ENCODE results near the gene TEX48. TPM values are rescaled to one million over a fixed set of nuclear protein-coding genes. Genes with fewer than 3 reads are reported as not detected.

Gene TEX48
- total RNA-seq, 1 donor from 2014 or later = not detected

GRCh38 chr9:114621975-114622609, 59.9 kb downstream of the TEX48 start:
- DNase-seq (ENCODE audit: low spot score) = no peak
- Mint-ChIP-seq H3K4me1 (no peaks in the 10 kb centered on the region), H3K27me3 (ENCODE audit: insufficient read depth, low read depth) (no peaks in the 10 kb centered on the region), H3K9me3 (no peaks in the 10 kb centered on the region), H3K4me3 (no peak overlapping the region), H3K27ac (no peak overlapping the region), H3K36me3 (no peaks in the 10 kb centered on the region)
- H3K4me3 ChIP-seq = no peak overlapping the region
- H2AFZ ChIP-seq (replicated peaks) = no peak overlapping the region
- H3K4me2 ChIP-seq = no peak overlapping the region
- no peaks in the 10 kb centered on the region for H3F3A ChIP-seq (ENCODE audit: low read depth)
- TF ChIP-seq EZH2phosphoT487 (IDR thresholded peaks at IDR 0.05) = no peak
- TF ChIP-seq EZH2 (IDR thresholded peaks at IDR 0.05) = no peak
- TF ChIP-seq, protein P1, sequence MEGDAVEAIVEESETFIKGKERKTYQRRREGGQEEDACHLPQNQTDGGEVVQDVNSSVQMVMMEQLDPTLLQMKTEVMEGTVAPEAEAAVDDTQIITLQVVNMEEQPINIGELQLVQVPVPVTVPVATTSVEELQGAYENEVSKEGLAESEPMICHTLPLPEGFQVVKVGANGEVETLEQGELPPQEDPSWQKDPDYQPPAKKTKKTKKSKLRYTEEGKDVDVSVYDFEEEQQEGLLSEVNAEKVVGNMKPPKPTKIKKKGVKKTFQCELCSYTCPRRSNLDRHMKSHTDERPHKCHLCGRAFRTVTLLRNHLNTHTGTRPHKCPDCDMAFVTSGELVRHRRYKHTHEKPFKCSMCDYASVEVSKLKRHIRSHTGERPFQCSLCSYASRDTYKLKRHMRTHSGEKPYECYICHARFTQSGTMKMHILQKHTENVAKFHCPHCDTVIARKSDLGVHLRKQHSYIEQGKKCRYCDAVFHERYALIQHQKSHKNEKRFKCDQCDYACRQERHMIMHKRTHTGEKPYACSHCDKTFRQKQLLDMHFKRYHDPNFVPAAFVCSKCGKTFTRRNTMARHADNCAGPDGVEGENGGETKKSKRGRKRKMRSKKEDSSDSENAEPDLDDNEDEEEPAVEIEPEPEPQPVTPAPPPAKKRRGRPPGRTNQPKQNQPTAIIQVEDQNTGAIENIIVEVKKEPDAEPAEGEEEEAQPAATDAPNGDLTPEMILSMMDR (IDR thresholded peaks at IDR 0.05) = no peak
- H3K79me2 ChIP-seq (ENCODE audit: low read depth) = no peaks in the 10 kb centered on the region
- H3K4me1 ChIP-seq = no peaks in the 10 kb centered on the region
- no peak overlapping the region for H3K27ac ChIP-seq
- no peaks in the 10 kb centered on the region for H4K20me1 ChIP-seq (ENCODE audit: low read depth)
- no peaks in the 10 kb centered on the region for H3K27me3 ChIP-seq
- H3K36me3 ChIP-seq = no peaks in the 10 kb centered on the region
- no peak overlapping the region for H3K9ac ChIP-seq
- no peaks in the 10 kb centered on the region for H3K9me3 ChIP-seq (ENCODE audit: low read depth)

DNA sequence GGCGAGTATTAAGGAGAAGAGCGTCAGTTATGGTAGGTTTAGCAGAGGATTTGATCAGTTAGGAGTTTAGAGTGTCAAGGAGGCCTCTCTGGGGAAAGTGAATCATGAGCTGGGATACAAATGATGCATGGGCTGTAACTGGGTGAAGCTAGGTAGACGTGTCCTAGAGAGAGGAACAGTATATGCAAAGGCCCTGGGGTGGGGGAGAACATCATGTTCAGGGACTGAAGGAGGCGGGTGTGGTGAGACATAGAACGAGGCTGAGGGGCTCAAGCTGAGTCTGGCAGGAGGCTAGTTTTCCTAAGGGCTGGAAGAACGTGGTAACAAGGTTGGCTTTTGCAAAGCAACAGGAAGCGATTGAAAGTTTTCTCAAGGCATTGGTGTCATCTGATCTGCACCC, 60.4 kb downstream of the TEX48 start:
- no peaks in the 10 kb centered on the region for H3K4me1 ChIP-seq
- no peak overlapping the region for H3K9ac ChIP-seq
- Mint-ChIP-seq H3K27ac (no peak overlapping the region), H3K27me3 (ENCODE audit: insufficient read depth, low read depth) (no peaks in the 10 kb centered on the region), H3K36me3 (no peaks in the 10 kb centered on the region), H3K4me3 (no peak overlapping the region), H3K9me3 (no peaks in the 10 kb centered on the region), H3K4me1 (no peaks in the 10 kb centered on the region)
- H3K4me3 ChIP-seq = no peak overlapping the region
- no peaks in the 10 kb centered on the region for H3F3A ChIP-seq (ENCODE audit: low read depth)
- no peak overlapping the region for H3K4me2 ChIP-seq
- H3K79me2 ChIP-seq (ENCODE audit: low read depth) = no peaks in the 10 kb centered on the region
- H3K27ac ChIP-seq = no peak overlapping the region
- H4K20me1 ChIP-seq (ENCODE audit: low read depth) = no peaks in the 10 kb centered on the region
- TF ChIP-seq EZH2 (IDR thresholded peaks at IDR 0.05) (no peak), EZH2phosphoT487 (IDR thresholded peaks at IDR 0.05) (no peak)
- TF ChIP-seq, protein P1 (IDR thresholded peaks at IDR 0.05) = no peak
- H3K36me3 ChIP-seq = no peaks in the 10 kb centered on the region
- DNase-seq (ENCODE audit: low spot score) = no peak
- no peaks in the 10 kb centered on the region for H3K27me3 ChIP-seq
- H2AFZ ChIP-seq (replicated peaks) = no peak overlapping the region
- no peaks in the 10 kb centered on the region for H3K9me3 ChIP-seq (ENCODE audit: low read depth)

- no peak overlapping the region for H3K27ac ChIP-seq
- no peaks in the 10 kb centered on the region for H4K20me1 ChIP-seq (ENCODE audit: low read depth)
- H3K27ac Mint-ChIP-seq = no peak overlapping the region
- no peaks in the 10 kb centered on the region for H3K9me3 ChIP-seq (ENCODE audit: low read depth)
- DNase-seq (ENCODE audit: low spot score) = no peak
- H2AFZ ChIP-seq (replicated peaks) = no peak overlapping the region
- no peaks in the 10 kb centered on the region for H3K4me1 ChIP-seq
- no peaks in the 10 kb centered on the region for H3K4me1 Mint-ChIP-seq
- no peaks in the 10 kb centered on the region for H3K36me3 Mint-ChIP-seq
- peaks cover 3% of the 10 kb centered on the region for H3K27me3 Mint-ChIP-seq (ENCODE audit: insufficient read depth, low read depth)
- no peak overlapping the region for H3K9ac ChIP-seq
- H3K9me3 Mint-ChIP-seq = no peaks in the 10 kb centered on the region
- H3K36me3 ChIP-seq = no peaks in the 10 kb centered on the region
- no peak overlapping the region for H3K4me2 ChIP-seq
- H3K4me3 ChIP-seq = no peak overlapping the region
- H3K4me3 Mint-ChIP-seq = no peak overlapping the region
- TF ChIP-seq, protein P1 (IDR thresholded peaks at IDR 0.05) = no peak
- no peak for TF ChIP-seq EZH2phosphoT487 (IDR thresholded peaks at IDR 0.05)
- no peak for TF ChIP-seq EZH2 (IDR thresholded peaks at IDR 0.05)
- H3F3A ChIP-seq (ENCODE audit: low read depth) = no peaks in the 10 kb centered on the region
- no peaks in the 10 kb centered on the region for H3K27me3 ChIP-seq
- no peaks in the 10 kb centered on the region for H3K79me2 ChIP-seq (ENCODE audit: low read depth)
Observed at GRCh38 chr9:114619191-114619761, 62.7 kb downstream of the TEX48 start.
